VCaP (cell line): Measurements from ENCODE around the gene TM4SF1.

Experiments used
- H3K27ac ChIP-seq: fragments of 450-650 bp; 2 replicates; pipeline ENCODE4 v1.5.1; 2017
- CTCF ChIP-seq: fragments of 450-650 bp; conservative IDR thresholded peaks from 2 replicates; pipeline ENCODE4 v1.5.1; 2017; ENCODE audit warnings: mild to moderate bottlenecking, moderate library complexity

The TM4SF1 gene

DNA sequence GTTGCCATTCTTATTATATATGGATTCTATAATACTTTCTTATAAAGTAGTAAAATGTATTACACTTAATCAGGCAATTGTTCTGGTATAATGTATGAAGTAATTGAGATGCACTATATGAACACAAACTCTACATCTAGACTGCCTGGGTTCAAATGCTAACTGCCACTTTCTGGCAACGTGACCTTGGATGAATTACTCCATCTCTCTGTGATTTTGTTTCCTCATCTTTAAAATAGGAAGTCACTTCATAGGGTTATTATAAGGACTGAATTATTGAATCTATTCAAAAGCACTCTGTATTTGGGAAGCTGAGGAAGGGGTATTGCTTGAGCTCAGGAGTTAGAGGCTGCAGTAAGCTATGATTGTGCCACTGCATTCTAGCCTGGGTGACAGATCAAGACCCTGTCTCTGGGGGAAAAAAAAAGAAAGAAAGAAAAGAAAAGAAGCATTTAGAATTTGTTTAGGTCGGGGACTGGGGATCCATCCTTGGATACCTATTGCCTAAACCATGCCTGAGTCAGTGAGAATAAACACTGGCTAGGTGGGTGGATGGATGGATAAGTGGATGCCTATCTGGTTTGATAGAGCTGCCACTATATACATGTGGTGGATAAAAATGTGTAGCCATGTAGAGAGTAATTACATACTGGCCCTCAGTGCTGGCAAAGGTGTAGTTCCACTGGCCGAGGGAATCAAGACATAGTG is 2.5 kb downstream of the TM4SF1 start:
- TF ChIP-seq CTCF, result no peak
- H3K27ac ChIP-seq, result no peak overlapping the region

DNA sequence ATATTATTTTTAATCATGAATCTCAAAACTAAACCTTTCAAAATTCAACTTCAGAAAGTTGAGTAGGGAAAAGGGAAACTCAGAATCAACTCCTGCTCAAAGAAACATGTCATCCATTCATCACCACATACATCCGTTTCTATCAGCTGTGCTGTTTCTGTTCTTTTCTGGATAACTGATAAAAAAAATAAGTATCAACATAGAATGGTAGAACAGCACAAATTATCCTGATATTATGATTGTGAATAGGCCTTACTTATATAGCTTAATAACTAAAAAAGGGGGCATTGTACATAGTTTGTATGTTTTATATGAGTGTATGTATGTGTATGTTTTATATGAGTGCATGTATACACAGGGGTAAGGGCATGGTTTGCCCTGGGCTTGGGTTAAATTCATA is 3.1 kb downstream of the TM4SF1 start:
- TF ChIP-seq CTCF, result no peak
- no peak overlapping the region for H3K27ac ChIP-seq

DNA sequence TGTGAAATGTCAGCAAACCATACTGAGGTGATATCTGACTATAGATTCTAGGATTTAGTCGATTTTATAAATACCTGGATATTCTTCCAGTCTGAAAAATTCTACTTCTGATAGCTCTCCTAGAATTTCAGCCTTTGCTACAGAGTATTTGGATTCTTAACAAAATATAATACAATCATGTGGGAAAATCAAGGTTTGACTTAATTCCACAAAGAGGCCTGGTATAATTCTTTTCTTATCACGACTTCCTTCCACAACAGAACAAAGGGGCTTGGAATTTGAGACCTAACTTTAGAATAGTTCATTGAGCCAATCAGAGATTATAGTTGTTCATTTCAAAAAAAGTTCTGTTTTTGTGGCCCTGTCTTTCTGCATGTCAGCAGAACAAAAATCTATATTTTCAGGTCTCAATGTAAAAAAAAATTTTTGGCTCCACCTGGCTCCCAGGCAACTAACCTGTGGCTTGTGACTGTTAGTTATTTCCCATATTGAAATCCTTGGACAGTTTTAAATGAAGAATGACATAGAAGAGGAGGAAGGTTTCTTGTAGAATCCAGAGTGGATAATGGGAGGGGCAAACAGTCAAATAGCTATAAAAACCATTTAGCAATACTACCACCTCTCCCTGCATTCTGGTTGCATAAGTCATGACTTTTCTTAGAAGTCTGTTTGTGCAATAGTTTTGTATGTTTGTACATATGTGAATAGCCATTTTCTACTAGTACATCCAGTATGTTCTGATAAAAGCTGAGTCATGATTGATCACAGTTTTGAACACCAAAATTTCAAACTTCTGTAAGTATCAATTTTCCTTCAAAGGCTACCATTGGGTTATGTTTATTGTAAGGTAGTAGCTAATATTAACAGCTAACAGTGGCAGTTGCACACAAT is 4.0 kb downstream of the TM4SF1 start:
- no peak overlapping the region for H3K27ac ChIP-seq
- TF ChIP-seq CTCF, result no peak

DNA sequence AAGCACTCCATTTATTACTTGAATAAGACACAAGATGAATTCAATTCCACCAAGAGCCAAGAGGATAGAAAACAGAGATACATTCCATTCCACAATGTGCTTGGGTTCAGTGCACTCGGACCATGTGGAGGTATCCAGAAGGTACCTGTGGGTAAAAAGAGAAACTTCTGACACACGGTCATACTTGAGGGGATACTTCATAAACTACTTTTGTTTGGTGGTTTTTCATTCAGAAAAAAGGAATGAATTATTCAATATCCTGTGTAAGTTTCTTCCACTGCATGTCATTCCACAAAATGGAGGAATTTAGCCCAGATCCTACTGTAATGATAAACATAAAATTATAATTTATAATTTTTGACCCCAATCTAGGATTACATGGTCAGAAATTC is 5.7 kb downstream of the TM4SF1 start:
- peak overlapping the region; percentile 55; the same call in 1 of the 2 replicates for H3K27ac ChIP-seq
- TF ChIP-seq CTCF, result no peak

GRCh38 chr3:149371001-149371722 is 6.3 kb downstream of the TM4SF1 start:
- TF ChIP-seq CTCF, result peak; percentile 56
- H3K27ac ChIP-seq, result peak overlapping the region; percentile 55; the same call in 1 of the 2 replicates

- TF ChIP-seq CTCF, result no peak
- H3K27ac ChIP-seq, result peak overlapping the region; percentile 55
Measured at GRCh38 chr3:149369991-149370866, 7.2 kb downstream of the TM4SF1 start.
